ENCODE data around the gene USP24. TPM values are rescaled to one million over a fixed set of nuclear protein-coding genes. Genes with fewer than 3 reads are reported as not detected.
A peak's percentile ranks its signal among the peaks of the same experiment; 100 is the strongest.

USP24 gene
- total RNA-seq, 1 experiment from 2014 or later, result 40.9 TPM

DNA sequence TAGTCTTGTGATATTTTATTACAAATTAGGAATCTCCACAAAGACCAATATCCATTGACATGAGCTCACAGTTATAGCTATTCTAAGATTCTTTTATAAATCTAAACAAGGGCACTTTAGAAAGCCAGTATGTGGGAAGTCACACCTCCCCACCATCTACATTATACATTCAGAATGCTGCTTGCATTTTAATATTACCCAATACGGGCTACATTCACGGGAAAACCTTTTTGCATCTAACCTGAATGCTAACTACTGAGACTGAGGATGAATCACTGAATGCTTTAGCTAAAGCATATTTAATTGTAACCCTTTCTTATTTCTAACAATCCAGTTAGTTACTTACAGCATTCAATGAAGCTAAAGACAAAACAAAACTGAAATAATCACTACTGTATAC is 122.7 kb downstream of the USP24 start:
- ATAC-seq (no peak), DNase-seq (ENCODE audit: low spot score) (no peak)
- TF ChIP-seq ZNF416 (CRISPR knock-in tag; IDR thresholded peaks at IDR 0.05) (no peak), SP1 (CRISPR knock-in tag; conservative IDR thresholded peaks at IDR 0.05) (no peak)
- CTCF ChIA-PET, result interaction anchor here (1.0 kb wide), 1 partner anchor 21 kb away, joined by 3 read pairs; no protein-coding TSS in a partner anchor
- POLR2A ChIA-PET, result no interaction called here
- H3K27ac Mint-ChIP-seq, result no peak overlapping the region
- no peaks in the 10 kb centered on the region for H3K27me3 Mint-ChIP-seq (ENCODE audit: low read depth)
- H3K4me1 Mint-ChIP-seq, result peaks cover 3% of the 10 kb centered on the region
- peaks cover 82% of the 10 kb centered on the region for H3K36me3 Mint-ChIP-seq
- no peaks in the 10 kb centered on the region for H3K9me3 Mint-ChIP-seq
- no peak overlapping the region for H3K4me3 Mint-ChIP-seq

DNA sequence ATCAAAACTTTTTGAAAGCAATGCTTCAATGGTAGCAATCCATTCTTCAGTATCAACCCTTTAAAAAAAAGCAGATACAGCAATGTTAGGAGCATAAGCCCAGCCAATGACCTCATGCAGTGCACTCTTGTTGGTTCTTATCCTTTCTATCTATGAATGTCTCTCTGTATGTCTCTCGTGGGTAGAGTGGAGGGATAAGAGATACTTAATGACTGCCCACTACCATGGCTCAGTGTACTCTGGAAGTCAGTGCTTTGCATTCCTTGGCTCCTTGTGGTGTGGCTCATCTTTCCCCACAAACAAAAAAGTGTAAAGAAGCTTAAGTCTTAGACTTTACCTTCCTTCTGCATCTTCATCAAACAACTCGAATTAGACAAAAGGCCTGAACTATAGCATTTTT is 125.5 kb downstream of the USP24 start:
- Mint-ChIP-seq H3K27me3 (ENCODE audit: low read depth) (no peaks in the 10 kb centered on the region), H3K4me3 (no peak overlapping the region), H3K9me3 (no peaks in the 10 kb centered on the region), H3K36me3 (peaks cover 75% of the 10 kb centered on the region), H3K27ac (no peak overlapping the region), H3K4me1 (no peaks in the 10 kb centered on the region; the same call in 1 of the 2 replicates)
- no peak for ATAC-seq
- ChIA-PET CTCF (no interaction called here), POLR2A (no interaction called here)
- TF ChIP-seq ZNF671 (CRISPR knock-in tag; IDR thresholded peaks at IDR 0.05) (no peak), GABPB1 (CRISPR knock-in tag; IDR thresholded peaks at IDR 0.05) (no peak), CBFB (CRISPR knock-in tag; IDR thresholded peaks at IDR 0.05; ENCODE audit: low read depth) (no peak), KAT7 (CRISPR knock-in tag; IDR thresholded peaks at IDR 0.05; ENCODE audit: borderline replicate concordance) (no peak), OVOL2 (CRISPR knock-in tag; IDR thresholded peaks at IDR 0.05; ENCODE audit: borderline replicate concordance) (no peak), NR1H2 (CRISPR knock-in tag; IDR thresholded peaks at IDR 0.05) (no peak), TEAD4 (CRISPR knock-in tag; IDR thresholded peaks at IDR 0.05) (no peak)
- TF ChIP-seq, protein P1, sequence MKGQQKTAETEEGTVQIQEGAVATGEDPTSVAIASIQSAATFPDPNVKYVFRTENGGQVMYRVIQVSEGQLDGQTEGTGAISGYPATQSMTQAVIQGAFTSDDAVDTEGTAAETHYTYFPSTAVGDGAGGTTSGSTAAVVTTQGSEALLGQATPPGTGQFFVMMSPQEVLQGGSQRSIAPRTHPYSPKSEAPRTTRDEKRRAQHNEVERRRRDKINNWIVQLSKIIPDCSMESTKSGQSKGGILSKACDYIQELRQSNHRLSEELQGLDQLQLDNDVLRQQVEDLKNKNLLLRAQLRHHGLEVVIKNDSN (CRISPR knock-in tag; IDR thresholded peaks at IDR 0.05), result no peak
- TF ChIP-seq, protein P2, sequence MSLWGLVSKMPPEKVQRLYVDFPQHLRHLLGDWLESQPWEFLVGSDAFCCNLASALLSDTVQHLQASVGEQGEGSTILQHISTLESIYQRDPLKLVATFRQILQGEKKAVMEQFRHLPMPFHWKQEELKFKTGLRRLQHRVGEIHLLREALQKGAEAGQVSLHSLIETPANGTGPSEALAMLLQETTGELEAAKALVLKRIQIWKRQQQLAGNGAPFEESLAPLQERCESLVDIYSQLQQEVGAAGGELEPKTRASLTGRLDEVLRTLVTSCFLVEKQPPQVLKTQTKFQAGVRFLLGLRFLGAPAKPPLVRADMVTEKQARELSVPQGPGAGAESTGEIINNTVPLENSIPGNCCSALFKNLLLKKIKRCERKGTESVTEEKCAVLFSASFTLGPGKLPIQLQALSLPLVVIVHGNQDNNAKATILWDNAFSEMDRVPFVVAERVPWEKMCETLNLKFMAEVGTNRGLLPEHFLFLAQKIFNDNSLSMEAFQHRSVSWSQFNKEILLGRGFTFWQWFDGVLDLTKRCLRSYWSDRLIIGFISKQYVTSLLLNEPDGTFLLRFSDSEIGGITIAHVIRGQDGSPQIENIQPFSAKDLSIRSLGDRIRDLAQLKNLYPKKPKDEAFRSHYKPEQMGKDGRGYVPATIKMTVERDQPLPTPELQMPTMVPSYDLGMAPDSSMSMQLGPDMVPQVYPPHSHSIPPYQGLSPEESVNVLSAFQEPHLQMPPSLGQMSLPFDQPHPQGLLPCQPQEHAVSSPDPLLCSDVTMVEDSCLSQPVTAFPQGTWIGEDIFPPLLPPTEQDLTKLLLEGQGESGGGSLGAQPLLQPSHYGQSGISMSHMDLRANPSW (CRISPR knock-in tag; conservative IDR thresholded peaks at IDR 0.05; ENCODE audit: low read depth), result no peak
- TF ChIP-seq, protein P3, sequence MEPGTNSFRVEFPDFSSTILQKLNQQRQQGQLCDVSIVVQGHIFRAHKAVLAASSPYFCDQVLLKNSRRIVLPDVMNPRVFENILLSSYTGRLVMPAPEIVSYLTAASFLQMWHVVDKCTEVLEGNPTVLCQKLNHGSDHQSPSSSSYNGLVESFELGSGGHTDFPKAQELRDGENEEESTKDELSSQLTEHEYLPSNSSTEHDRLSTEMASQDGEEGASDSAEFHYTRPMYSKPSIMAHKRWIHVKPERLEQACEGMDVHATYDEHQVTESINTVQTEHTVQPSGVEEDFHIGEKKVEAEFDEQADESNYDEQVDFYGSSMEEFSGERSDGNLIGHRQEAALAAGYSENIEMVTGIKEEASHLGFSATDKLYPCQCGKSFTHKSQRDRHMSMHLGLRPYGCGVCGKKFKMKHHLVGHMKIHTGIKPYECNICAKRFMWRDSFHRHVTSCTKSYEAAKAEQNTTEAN (CRISPR knock-in tag; IDR thresholded peaks at IDR 0.05), result no peak
- TF ChIP-seq, protein P4, sequence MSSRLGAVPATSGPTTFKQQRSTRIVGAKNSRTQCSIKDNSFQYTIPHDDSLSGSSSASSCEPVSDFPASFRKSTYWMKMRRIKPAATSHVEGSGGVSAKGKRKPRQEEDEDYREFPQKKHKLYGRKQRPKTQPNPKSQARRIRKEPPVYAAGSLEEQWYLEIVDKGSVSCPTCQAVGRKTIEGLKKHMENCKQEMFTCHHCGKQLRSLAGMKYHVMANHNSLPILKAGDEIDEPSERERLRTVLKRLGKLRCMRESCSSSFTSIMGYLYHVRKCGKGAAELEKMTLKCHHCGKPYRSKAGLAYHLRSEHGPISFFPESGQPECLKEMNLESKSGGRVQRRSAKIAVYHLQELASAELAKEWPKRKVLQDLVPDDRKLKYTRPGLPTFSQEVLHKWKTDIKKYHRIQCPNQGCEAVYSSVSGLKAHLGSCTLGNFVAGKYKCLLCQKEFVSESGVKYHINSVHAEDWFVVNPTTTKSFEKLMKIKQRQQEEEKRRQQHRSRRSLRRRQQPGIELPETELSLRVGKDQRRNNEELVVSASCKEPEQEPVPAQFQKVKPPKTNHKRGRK (CRISPR knock-in tag; IDR thresholded peaks at IDR 0.05; ENCODE audit: borderline replicate concordance), result no peak
- DNase-seq (ENCODE audit: low spot score), result no peak

DNA sequence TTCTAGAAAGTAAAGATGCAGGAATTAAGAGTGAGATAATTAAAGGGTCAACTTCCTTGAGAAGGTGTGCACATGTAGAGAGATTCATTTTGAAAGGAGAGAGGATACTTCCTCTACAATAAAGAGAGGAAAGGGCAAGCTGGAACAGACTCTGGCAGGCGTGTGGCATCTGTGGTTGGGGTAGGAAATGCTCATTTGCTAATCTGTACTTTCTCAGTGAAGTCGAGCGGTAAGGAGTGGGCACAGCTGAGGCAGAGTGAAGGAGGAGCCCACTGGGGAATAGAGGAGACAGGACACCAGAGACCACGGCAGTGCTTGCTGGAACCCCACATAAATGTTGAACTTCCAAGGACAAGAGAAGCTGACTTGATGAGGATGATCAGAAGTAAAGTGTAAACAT is 126.8 kb downstream of the USP24 start:
- ChIA-PET POLR2A (no interaction called here), CTCF (interaction anchor here (0.7 kb wide), 1 partner anchor 200 kb away, joined by 3 read pairs; no protein-coding TSS in a partner anchor)
- Mint-ChIP-seq H3K9me3 (no peaks in the 10 kb centered on the region), H3K27me3 (ENCODE audit: low read depth) (no peaks in the 10 kb centered on the region), H3K27ac (peak overlapping the region; percentile 75), H3K36me3 (peaks cover 75% of the 10 kb centered on the region), H3K4me1 (no peaks in the 10 kb centered on the region; the same call in 1 of the 2 replicates), H3K4me3 (no peak overlapping the region)
- ATAC-seq (no peak), DNase-seq (ENCODE audit: low spot score) (no peak)
- no peak for TF ChIP-seq ZNF671 (CRISPR knock-in tag; IDR thresholded peaks at IDR 0.05)
- TF ChIP-seq OVOL2 (CRISPR knock-in tag; IDR thresholded peaks at IDR 0.05; ENCODE audit: borderline replicate concordance), result no peak
- no peak for TF ChIP-seq FOXK1 (CRISPR knock-in tag; IDR thresholded peaks at IDR 0.05)
- TF ChIP-seq PRRX2 (CRISPR knock-in tag; IDR thresholded peaks at IDR 0.05), result no peak
- no peak for TF ChIP-seq ZNF138 (CRISPR knock-in tag; conservative IDR thresholded peaks at IDR 0.05)
- TF ChIP-seq GABPB1 (CRISPR knock-in tag; IDR thresholded peaks at IDR 0.05), result no peak
- TF ChIP-seq, protein P5, sequence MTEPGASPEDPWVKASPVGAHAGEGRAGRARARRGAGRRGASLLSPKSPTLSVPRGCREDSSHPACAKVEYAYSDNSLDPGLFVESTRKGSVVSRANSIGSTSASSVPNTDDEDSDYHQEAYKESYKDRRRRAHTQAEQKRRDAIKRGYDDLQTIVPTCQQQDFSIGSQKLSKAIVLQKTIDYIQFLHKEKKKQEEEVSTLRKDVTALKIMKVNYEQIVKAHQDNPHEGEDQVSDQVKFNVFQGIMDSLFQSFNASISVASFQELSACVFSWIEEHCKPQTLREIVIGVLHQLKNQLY (CRISPR knock-in tag; IDR thresholded peaks at IDR 0.05), result no peak
- no peak for TF ChIP-seq ZNF219 (CRISPR knock-in tag; IDR thresholded peaks at IDR 0.05; ENCODE audit: borderline replicate concordance)
- TF ChIP-seq, protein P6, sequence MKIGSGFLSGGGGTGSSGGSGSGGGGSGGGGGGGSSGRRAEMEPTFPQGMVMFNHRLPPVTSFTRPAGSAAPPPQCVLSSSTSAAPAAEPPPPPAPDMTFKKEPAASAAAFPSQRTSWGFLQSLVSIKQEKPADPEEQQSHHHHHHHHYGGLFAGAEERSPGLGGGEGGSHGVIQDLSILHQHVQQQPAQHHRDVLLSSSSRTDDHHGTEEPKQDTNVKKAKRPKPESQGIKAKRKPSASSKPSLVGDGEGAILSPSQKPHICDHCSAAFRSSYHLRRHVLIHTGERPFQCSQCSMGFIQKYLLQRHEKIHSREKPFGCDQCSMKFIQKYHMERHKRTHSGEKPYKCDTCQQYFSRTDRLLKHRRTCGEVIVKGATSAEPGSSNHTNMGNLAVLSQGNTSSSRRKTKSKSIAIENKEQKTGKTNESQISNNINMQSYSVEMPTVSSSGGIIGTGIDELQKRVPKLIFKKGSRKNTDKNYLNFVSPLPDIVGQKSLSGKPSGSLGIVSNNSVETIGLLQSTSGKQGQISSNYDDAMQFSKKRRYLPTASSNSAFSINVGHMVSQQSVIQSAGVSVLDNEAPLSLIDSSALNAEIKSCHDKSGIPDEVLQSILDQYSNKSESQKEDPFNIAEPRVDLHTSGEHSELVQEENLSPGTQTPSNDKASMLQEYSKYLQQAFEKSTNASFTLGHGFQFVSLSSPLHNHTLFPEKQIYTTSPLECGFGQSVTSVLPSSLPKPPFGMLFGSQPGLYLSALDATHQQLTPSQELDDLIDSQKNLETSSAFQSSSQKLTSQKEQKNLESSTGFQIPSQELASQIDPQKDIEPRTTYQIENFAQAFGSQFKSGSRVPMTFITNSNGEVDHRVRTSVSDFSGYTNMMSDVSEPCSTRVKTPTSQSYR (CRISPR knock-in tag; IDR thresholded peaks at IDR 0.05), result no peak
- TF ChIP-seq HMGA2 (CRISPR knock-in tag; IDR thresholded peaks at IDR 0.05), result no peak
- TF ChIP-seq ZNF263 (CRISPR knock-in tag; IDR thresholded peaks at IDR 0.05; ENCODE audit: low read depth), result no peak
